ENCODE measurements around the gene RAI14. TPM values are rescaled to one million over a fixed set of nuclear protein-coding genes. Genes with fewer than 3 reads are reported as not detected.

Gene RAI14
- total RNA-seq, 1 experiment from 2014 or later: 23.6 TPM

DNA sequence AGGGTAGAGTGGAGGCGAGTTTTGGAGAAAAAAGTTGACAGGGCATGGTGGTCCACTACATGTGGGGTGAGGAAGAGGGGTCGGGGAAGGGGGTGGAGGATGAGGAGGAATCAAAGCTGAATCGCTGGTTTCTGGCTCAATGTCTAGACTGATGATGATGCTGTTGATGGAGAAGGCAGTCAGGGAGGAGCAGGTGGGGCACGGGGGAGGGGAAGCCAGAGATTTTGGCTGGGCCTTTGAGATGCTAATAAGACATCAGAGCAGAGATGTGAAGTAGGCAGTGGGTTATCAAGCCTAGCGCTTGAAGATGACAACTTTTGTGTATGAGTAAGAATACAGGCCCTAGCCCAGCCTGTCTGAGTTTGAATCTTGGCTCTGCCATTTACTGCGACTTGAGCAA is 150.4 kb downstream of the RAI14 start:
- no peak for DNase-seq (ENCODE audit: low spot score)
- CTCF ChIA-PET: no interaction called here
- H3K36me3 ChIP-seq (ENCODE audit: insufficient read depth, low read length, poor library complexity, severe bottlenecking): no peaks in the 10 kb centered on the region
- no peaks in the 10 kb centered on the region for H3K27me3 ChIP-seq (replicated peaks; ENCODE audit: insufficient read depth, low read depth, low read length, poor library complexity)
- H3K9me3 ChIP-seq (ENCODE audit: low read depth, low read length, poor library complexity, severe bottlenecking): no peaks in the 10 kb centered on the region
- no peak overlapping the region for H3K27ac ChIP-seq (ENCODE audit: low read depth, low read length, poor library complexity, severe bottlenecking)
- POLR2A ChIA-PET (ENCODE audit: low non-redundant PET): no interaction called here
- peaks cover 2% of the 10 kb centered on the region for H3K4me1 ChIP-seq (ENCODE audit: insufficient read depth, low read length, poor library complexity, severe bottlenecking)
- TF ChIP-seq EZH2 (IDR thresholded peaks at IDR 0.05; ENCODE audit: borderline replicate concordance, low read depth, low read length, poor library complexity, severe bottlenecking): no peak
- TF ChIP-seq CTCF (conservative IDR thresholded peaks at IDR 0.05; ENCODE audit: low read depth, low read length): no peak
- intact Hi-C loops (cut with micrococcal nuclease; ENCODE audit: unreplicated experiment): no loop called here
- H3K4me3 ChIP-seq (ENCODE audit: low read depth, low read length, poor library complexity, severe bottlenecking): no peak overlapping the region
- no TSS peak for BruUV-seq (replicated peaks)

GRCh38 chr5:34811706-34812105 is 155.6 kb downstream of the RAI14 start:
- Histone ChIP-seq H3K4me3 (ENCODE audit: low read depth, low read length, poor library complexity, severe bottlenecking) (no peak overlapping the region), H3K4me1 (ENCODE audit: insufficient read depth, low read length, poor library complexity, severe bottlenecking) (peaks cover 4% of the 10 kb centered on the region), H3K36me3 (ENCODE audit: insufficient read depth, low read length, poor library complexity, severe bottlenecking) (no peaks in the 10 kb centered on the region), H3K27ac (ENCODE audit: low read depth, low read length, poor library complexity, severe bottlenecking) (no peak overlapping the region), H3K9me3 (ENCODE audit: low read depth, low read length, poor library complexity, severe bottlenecking) (no peaks in the 10 kb centered on the region), H3K27me3 (replicated peaks; ENCODE audit: insufficient read depth, low read depth, low read length, poor library complexity) (no peaks in the 10 kb centered on the region)
- intact Hi-C loops (cut with micrococcal nuclease; ENCODE audit: unreplicated experiment): no loop called here
- ChIA-PET CTCF (no interaction called here), POLR2A (ENCODE audit: low non-redundant PET) (no interaction called here)
- no TSS peak for BruUV-seq (replicated peaks)
- DNase-seq (ENCODE audit: low spot score): no peak
- no peak for TF ChIP-seq EZH2 (IDR thresholded peaks at IDR 0.05; ENCODE audit: borderline replicate concordance, low read depth, low read length, poor library complexity, severe bottlenecking)
- no peak for TF ChIP-seq CTCF (conservative IDR thresholded peaks at IDR 0.05; ENCODE audit: low read depth, low read length)

DNA sequence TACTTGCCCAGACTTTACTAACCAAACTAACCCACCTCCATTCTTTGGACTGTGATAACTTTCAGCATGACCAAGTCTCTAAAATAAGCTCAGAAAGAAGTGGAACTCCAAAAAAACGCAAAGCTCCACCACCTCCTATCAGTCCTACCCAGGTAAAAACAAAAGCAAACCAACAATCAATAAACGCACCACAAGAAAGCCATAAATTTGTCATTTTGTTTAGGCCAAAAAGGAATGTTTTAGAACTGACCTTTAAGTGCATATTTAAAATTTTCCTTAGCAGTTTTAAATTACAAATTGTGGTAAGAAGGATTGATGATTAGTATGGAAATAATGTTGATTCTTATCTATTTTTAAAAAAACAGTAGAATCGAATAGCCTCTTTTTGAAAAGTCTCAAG is 157.4 kb downstream of the RAI14 start:
- intact Hi-C loops (cut with micrococcal nuclease; ENCODE audit: unreplicated experiment): no loop called here
- Histone ChIP-seq H3K4me3 (ENCODE audit: low read depth, low read length, poor library complexity, severe bottlenecking) (no peak overlapping the region), H3K9me3 (ENCODE audit: low read depth, low read length, poor library complexity, severe bottlenecking) (no peaks in the 10 kb centered on the region), H3K27ac (ENCODE audit: low read depth, low read length, poor library complexity, severe bottlenecking) (no peak overlapping the region), H3K27me3 (replicated peaks; ENCODE audit: insufficient read depth, low read depth, low read length, poor library complexity) (no peaks in the 10 kb centered on the region), H3K36me3 (ENCODE audit: insufficient read depth, low read length, poor library complexity, severe bottlenecking) (no peaks in the 10 kb centered on the region), H3K4me1 (ENCODE audit: insufficient read depth, low read length, poor library complexity, severe bottlenecking) (peaks cover 4% of the 10 kb centered on the region)
- DNase-seq (ENCODE audit: low spot score): no peak
- BruUV-seq (replicated peaks): no TSS peak
- no peak for TF ChIP-seq CTCF (conservative IDR thresholded peaks at IDR 0.05; ENCODE audit: low read depth, low read length)
- TF ChIP-seq EZH2 (IDR thresholded peaks at IDR 0.05; ENCODE audit: borderline replicate concordance, low read depth, low read length, poor library complexity, severe bottlenecking): no peak
- ChIA-PET POLR2A (ENCODE audit: low non-redundant PET) (no interaction called here), CTCF (no interaction called here)

Measured in A673 (cell line).